T follicular helper cell (primary cell): ENCODE results near the gene TUBA3D.
"Not testable (repeated sequence)": the region's sequence is repeated elsewhere in the genome, so short reads cannot be mapped to it uniquely, and the experiment has no call there.

Experiments used
- DNase-seq: peaks from one replicate; pipeline ENCODE4 v3.0.0-alpha.2; 2020; ENCODE audit warnings: low read depth

The TUBA3D gene

DNA sequence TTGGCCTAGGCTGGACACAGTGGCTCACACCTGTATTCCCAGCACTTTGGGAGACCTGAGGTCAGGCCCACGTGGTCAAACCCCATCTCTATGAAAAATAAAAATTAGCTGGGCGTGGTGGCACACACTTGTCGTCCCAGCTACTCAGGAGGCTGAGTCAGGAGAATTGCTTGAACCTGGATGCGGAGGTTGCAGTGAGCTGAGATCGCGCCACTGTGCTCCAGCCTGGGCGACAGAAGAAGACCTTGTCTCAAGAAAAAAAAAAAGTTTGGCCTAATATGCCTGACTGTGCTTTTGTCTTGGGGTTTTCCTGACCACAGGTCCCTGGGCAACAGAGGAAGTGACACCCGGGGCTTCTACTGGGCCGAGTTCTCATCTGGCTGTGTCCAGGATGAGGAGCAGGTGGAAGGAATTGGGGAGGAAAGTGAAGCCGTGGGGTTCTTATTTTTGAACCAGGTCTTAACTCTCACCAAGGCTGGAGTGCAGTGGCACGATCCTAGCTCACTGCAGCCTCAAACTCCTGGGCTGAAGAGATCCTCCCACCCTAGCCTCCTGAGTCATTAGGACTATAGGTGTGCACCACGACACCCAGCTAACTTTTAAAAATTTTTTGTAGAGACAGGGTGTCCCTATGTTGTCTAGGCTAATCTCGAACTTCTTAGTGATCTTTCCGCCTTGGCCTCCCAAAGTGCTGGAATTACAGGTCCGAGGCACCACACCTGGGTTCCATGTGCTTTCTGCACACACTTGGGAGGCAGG lies 38.7 kb downstream of the TUBA3D start:
- DNase-seq, result not testable (repeated sequence)

DNA sequence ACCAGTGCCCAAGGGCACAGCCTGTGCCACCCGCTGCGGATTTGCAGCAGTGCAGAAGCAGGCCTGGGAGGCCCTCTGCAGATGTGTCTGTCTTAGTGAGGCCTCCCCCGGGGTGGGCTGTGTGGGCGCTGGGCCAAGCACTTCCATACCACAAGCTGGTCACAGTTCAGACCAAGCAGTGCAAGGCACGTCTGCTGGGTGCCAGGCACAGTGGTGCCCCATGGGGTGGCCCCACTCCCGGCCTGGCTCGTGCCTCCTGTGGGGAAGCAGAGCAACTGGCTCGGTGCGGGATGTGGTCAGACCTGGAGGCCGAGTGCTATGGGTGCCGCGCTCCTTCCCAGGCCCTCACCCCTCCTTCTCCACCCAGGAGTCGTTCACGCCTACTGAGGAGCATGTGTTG lies 39.3 kb downstream of the TUBA3D start:
- DNase-seq, result not testable (repeated sequence)

DNA sequence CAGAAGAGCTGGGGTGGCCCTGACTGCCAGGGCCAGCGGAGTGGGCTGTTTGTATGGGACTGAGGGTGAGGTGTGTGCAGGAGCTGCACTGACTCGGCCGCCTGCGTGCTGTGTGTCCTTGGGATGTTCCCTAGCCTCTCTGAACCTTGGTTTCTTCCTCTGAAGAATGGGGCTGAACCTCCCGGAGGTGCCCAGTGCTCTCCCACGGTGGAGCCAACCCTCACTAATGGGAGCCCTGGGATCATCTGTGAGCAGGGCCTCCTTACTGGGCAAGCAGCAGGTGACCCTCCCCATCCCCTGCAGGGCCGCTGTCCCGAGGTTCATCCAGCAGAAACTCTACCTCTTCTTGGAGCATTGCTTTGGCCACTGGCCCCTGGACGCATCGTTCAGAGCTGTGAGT lies 40.1 kb downstream of the TUBA3D start:
- no peak for DNase-seq

DNA sequence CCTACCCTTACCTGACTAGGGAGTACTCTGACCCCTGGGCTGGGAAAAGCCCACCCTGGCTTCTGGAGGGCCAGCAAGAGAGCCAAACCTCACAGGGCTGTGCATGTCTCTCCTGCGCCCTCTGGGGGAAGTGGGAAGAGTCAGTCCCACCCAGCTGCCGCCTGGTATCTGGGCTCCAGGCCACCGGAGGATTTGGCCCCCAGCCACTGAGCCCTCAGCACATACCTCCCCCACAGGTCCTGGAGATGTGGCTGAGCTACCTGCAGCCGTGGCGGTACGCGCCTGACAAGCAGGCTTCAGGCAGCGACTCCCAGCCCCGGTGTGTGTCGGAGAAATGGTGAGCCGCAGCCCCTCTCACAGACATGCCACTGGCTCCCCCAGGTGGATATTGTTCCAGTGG lies 40.7 kb downstream of the TUBA3D start:
- DNase-seq, result not testable (repeated sequence)

DNA sequence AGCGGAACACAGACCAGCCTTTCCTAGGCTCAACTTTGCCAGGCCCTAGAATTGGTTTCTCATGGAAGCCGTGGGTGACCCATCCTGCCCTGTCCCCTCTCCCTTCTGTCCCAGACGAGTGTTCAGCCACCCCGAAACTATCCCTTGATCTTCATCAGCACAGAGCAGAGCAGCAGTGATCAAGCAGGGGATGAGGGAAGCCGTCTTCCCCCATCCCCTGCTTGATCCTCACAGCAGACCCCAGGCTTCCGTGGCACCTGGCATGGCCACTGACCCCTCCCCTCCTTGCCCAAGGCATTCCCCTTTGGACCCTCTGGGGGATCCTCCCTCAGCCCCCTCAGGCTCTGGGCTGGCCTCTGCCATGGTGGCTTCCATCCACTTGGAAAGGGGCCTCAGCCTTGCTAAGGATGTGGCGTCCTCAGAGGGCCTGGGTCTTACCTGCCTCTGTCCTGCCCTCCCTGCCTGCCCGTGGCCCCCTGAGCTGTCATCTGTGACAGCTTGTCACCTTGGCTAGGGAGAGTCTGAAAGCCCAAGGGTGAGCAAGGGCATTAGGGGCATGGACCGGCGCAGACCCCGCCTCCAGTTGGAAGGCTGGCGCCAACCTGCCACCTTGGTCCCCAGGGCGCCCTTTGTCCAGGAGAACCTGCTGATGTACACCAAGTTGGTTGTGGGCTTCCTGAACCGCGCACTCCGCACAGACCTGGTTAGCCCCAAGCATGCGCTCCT lies 41.4 kb downstream of the TUBA3D start:
- DNase-seq, result no peak

DNA sequence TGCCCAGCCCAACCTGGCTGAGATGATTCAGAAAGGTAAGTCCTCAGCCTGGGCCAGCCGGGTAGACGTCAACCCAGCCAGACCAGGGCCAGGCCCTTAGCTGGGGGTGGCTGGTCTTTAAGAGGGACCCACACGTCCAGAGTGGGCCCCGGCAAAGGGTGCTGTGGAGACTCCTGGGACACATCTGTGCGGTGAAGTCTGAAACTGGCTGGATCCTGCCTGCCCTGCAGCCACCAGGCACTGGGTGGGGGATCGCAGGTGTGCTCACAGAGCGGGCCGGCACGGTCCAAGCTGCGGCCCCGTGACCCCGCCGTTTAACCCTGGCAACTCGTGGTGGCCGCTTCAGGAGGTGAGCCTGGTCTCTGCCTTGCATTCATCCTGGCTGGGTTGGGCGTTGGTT lies 41.9 kb downstream of the TUBA3D start:
- not testable (repeated sequence) for DNase-seq

DNA sequence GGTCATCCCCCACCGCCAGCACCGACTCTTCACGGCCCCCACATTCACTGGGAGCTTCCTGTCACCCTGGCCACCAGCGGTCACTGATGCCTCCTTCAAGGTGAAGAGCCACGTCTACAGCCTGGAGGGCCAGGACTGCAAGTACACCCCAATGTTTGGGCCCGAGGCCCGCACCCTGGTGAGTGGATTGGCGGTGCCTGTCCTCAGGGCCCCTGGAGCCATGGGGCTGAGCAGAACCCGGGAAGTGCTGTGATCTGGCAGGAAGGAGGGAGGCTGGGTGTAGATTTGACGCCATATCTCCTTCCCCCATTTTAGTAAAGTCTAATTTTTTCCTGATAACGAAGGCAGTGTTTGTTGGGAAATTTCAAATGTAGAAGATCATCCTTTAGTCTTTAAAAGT lies 42.6 kb downstream of the TUBA3D start:
- DNase-seq, result not testable (repeated sequence)

DNA sequence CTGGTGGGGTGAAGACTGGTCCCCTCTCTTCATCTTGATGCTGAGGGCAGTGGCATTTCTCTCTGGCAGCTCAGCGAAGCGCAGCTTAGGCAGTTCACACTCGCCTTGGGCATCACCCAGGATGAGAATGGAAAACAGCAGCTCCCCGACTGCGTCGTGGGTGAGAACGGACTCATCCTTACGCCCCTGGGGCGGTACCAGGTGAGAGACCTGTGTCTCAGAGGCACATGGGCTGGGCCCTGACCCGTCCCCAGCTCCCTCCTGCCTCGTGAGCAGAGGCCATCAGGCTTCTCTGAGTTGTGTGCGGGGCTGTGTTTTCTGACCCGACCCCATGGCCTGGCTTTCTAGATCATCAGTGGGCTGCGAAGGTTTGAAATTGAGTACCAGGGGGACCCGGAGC lies 43.5 kb downstream of the TUBA3D start:
- DNase-seq, result no peak

DNA sequence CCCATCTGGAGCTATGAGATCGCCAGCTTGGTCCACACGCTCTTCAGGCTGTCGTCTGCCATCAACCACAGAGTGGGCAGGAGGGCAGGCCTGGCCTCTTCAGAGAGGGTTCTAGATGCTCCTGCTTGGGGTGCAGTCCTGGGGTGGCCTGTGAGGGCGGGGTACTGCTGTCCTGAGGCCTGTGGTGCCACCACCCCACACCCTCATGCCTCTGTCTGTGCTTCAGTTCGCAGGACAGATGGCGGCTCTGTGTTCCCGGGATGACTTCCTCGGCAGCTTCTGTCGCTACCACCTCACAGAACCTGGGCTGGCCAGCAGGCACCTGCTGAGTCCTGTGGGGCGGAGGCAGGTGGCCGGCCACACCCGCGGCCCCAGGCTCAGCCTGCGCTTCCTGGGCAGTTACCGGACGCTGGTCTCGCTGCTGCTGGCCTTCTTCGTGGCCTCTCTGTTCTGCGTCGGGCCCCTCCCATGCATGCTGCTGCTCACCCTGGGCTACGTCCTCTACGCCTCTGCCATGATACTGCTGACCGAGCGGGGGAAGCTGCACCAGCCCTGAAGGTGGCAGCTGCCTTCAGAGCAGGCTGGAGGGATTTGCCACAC lies 44.1 kb downstream of the TUBA3D start:
- DNase-seq, result not testable (repeated sequence)

DNA sequence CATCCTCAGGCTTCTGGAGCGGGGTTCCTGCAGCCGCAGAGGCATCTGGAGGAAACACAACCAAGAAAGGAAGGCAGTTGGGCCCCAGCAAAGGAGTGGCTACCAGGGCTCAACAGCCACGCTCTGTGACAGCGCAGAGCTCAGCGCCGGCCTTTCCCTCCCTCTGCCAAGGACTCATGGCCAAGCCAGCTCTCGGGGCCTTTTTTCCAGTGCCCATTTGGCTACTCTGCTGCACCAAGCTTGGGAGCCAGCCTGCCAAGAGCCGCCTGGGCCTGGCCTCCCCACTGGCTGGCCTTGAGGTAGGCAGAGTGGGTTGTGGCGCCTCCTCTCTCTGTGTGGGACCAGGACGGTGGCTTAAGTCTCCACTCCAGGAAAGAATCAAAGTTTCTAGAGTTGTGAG lies 44.6 kb downstream of the TUBA3D start:
- DNase-seq, result no peak

DNA sequence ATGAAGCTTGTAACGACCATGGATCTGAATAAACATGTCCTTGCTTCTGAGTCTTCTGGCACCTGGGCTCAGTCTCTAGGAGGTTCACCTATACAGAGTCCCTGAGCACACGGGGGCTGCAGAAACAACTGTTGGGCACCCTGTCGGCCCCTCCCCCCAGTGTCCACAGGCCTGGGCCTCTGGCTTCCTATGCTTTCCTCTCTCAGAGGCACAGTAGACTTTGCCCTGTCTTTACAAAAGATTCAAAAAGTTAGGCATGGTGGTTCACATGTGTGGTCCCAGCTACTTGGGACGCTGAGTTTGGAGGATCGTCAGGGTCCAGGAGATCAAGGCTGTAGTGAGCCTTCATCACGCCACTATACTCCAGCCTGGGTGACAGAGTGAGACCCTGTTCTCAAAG lies 45.6 kb downstream of the TUBA3D start:
- not testable (repeated sequence) for DNase-seq

DNA sequence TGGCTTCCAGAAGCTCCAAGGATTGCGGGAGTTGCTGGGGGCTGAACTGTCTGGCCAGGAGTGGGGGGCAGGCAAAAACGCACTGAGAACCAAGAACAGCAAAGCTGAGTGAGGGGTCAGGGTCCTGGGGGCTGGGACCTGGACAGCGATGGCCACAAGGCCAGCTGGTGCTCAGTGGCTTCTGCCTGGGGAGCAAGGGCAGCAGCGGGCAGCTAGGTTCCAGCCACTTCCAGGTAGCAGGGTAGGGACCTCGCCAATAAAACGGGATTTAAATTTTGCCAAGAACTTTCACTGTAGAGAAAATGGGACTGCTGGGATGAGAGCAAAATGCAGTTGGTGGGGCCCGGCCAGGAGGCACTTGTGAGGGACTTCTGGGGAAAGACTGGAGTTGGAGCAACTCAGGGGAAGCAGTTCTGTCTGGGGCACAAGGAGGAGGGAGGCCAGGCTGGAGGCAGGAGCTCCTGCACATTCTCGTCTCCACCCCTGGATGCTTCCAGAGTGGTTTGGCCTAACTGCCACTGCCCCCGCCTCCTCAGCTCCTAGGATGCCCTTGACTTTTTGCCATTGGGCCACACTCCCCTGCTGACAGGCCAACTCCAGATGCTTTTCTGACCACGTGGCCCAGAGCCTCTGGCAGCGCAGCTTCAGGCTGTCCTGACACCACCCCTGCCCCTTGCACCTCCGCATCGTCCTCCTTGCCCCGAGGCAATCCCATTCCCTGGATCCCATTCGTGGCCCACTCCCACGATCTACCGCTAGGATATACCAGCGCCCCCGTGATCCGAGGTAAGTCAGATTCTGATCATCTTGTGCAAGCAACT lies 46.3 kb downstream of the TUBA3D start:
- DNase-seq, result no peak

DNA sequence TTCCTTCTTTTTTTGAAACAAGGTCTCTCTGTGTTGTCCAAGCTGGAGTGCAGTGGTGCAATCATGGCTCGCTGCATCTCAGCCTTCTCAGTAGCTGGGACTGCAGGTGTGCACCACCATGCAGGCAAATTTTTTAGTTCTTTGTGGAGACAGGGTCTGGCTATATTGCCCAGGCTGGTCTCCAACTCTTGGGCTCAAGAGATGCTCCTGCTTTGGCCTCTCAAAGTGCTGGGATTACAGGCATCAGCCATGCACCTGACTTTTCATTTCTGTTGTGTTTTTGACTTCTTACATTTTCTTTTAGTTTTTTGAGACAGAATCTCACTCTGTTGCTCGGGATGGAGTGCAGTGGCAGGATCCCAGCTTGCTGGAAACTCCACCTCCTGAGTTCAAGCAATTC lies 49.3 kb downstream of the TUBA3D start:
- not testable (repeated sequence) for DNase-seq

DNA sequence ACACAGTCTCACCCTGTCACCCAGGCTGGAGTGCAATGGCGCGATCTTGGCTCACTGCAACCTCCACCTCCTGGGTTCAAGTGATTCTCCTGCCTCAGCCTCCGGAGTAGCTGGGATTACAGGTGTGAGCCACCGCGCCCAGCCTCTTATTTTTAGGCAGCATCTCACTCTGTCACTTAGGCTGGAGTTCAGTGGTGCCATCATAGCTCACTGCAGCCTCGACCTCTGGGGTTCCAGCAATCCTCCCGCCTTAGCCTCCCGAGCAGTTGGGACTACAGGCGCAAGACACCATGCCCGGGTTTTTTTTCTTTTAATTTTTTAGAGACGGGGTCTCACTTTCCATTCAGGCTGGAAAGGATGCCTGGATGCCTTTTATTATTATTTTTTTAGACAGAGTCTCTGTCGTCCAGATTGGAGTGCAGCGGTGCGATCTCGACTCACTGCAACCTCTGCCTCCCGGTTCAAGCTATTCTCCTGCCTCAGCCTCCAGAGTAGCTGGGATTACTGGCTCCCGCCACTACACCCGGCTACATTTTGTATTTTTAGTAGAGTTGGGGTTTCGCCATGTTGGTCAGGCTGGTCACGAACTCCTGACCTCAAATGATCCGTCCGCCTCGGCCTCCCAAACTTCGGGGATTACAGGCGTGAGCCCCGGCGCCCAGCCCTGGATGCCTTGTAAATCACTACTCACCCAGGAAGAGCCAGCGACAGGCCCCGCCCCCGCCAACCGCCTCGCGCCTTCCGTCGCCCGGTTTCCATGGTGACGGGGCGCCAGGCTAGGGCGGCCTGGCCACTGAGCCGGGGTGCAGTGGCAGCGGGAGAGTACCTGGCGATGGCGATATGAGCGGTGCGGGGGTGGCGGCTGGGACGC lies 51.4 kb downstream of the TUBA3D start, which contains the start of gene CCDC74A:
Gene CCDC74A (plus strand): TSS at position 758 of the 871 bp plus-strand sequence. CDS start 83 bp downstream, at position 841.
- peak; percentile 70 for DNase-seq

DNA sequence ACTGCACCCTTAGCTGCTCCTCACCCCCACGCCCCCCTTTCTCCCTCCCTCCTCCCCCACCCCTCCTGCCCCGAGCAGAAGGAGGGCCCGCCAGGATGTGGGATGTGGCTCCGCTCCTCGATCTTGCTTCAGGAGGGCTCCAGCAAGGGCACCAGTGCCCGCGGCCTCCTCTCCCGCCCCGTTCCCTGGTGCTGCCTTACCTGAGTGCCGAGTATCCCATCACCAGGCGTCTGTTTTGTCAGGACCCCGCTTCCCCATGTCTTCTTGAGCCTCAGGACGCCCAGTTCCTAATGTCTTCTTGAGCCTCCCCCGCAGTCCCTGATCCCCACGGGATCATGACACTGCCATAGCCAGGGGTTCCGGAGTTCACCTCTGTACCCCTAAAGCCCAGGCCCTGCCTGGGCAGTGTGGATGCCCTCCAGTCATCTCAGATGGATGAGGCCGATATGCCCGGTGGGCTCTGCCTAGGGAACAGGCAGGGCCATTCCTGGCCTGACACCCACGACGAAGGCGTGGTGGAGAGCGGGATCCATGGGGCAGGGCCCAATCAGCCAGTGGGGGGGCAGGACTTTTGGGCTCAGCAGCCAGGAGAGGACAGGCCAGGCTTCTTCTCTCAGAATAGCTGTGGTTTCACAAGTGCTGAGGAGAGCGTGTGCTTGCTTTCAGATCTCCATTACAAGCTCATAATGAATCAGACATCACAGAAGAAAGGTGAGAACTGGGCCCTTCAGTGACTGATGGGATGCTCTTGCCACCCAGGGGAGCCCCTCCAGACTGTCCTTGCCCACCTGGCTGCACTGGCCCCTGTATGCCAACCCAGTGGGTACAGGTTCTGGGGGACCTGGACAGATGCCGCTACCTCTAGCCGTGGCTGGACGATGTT lies 53.3 kb downstream of the TUBA3D start:
- not testable (repeated sequence) for DNase-seq

DNA sequence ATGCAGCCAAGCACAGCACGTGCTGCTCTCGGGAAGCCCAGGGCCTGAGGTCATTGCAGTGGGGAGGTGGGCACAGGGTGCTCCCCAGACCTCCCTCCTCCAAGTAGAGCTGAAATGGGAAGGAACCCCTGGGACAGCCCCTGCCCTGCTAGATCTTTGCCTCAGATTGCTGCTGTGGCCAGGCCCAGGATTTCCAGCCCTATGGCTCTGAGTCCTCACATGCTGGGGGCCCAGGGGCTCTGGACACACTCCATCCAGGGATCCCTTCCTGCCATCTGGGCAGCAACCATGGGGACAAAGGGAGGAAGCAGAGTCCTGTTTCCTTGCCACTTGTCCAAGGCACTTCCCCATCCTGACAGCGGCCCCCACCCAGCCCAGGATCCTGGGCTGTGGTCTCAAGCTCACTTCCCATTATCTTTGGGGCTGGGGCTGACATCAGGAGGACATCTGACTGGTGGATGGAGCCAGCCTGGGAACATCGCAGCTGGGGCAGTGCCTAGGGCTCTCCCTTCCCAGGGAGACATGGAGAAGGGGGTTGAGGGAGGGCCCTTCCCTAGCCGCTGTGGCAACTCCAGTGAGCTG lies 54.0 kb downstream of the TUBA3D start:
- not testable (repeated sequence) for DNase-seq

DNA sequence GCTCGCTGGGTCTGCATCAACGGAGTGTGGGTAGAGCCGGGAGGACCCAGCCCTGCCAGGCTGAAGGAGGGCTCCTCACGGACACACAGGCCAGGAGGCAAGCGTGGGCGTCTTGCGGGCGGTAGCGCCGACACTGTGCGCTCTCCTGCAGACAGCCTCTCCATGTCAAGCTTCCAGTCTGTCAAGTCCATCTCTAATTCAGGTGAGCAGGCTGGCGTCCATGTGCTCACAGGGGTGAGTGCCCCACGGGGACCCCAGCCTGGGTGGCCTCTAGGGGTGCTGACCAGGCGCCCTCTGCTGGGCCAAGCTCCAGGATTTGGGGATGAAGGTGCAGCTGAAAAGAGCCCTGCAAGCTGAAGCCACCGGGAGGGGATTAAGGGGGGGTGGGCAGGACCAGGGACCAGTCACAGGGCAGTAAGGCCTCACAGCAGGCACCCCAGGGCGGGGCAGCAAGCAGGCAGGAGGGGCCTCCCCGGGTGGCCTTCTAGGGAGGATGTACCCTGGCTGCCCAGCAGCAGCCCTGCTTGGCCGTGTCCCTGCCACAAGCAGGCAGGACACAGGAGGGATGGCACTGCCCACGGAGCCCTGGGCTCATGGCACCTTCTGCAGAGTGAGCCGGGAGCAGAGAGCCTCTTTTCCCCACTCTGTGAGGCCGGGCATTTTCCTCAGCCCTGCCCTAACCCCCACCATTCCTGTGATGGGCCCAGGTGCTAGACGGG lies 54.9 kb downstream of the TUBA3D start:
- not testable (repeated sequence) for DNase-seq

DNA sequence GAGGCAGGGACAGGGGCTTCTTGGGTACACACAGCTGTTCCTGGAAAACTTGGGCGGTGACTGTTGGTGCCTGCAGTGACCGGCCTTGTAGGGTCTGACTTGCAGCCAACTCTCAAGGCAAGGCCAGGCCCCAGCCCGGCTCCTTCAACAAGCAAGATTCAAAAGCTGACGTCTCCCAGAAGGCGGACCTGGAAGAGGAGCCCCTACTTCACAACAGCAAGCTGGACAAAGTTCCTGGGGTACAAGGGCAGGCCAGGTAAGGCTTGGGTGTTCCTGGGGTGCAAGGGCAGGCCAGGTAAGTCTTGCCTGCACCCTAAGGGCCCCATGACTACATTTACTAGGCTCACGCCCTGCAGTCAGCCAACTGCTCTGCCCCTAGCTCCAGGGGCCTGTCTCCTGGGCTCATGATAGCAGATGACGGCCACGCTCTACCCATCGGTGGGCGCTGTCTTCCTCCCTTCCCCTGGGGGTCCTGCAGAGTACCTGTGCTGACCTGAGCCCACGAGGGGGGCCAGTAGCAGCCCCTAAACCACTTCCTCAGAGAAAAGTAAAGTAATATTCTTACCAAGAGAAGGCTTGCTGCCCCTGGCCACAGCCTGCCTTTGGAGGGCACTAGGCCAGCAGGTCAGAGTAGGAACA lies 55.7 kb downstream of the TUBA3D start:
- DNase-seq, result not testable (repeated sequence)
